DMS 273 treated with DMSO at 0.1 percent for 48 hours (cell line): ENCODE measurements around the gene RNF166.
"Not testable (repeated sequence)": the region's sequence is repeated elsewhere in the genome, so short reads cannot be mapped to it uniquely, and the experiment has no call there.

Experiments
- DNase-seq: peaks from one replicate; lab custom pipeline; 2025; lab: John Stamatoyannopoulos, UW

Gene RNF166

DNA sequence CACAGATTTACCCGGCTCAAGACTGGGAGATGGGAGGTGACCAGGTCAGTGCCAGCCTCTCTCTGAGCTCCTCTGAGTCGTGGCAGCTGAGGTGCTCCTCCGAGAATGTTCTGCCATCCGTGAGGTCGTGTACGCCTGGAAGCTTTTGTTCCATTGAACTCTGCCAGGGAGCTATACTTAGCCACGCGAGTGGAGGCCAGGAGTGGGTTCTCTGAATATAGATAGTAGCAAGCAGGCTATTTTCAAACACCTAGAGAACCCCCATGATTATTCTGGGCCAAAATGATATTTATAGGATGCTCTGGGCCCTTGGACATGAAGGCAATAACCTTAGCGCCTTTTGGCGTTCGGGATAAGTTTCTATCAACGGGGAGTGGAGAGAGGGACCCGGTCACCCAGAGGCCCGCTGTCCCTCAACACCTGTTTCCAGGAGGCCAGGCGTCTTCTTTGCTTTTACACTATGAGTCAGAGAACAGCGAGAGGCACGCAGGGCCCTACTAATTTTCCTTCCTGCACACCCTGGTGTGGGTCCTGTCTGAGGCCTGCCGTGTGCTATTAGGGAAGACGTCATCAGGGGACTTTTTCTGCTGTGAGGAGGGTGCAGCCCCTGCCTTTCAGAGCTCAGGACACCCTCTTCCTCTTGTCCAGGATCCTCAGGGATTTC, 32.4 kb downstream of the RNF166 start:
- no peak for DNase-seq

DNA sequence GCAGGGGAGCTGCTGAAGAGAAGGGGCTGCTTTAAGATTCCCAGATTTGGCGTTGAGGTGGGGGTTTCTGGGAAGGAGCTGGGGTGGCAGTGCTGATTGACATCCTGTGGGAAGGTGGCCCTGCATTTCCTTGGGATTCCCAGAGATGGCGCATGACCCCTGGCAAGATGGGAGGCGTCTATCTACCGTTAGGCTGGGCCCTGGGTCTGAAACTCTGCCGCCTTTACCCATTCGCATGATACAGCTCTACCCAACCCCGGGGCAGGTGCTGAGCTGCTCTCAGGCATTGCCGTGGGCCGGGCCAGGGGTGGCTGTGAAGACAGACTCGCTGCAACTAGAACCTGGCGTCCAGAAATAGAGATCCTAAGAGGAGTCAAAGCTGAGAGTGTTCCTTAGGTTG, 33.4 kb downstream of the RNF166 start:
- DNase-seq = no peak

DNA sequence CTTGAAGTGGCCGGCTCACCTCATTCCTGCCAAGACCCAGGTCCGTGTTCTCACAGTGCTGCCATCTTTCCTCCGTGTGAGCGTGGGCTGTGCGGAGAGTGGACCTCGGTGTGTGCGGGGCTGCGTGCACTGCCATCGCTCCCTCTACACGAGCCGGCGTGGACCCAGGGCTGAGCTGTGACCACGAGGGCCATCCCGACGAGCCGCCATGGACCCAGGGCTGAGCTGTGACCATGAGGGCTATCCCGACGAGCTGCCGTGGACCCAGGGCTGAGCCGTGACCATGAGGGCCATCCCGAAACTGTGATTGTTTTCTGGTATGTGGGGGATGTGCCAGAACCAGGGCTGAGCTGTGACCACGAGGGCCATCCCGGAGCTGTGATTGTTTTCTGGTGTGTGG, 34.4 kb downstream of the RNF166 start:
- DNase-seq = no peak

DNA sequence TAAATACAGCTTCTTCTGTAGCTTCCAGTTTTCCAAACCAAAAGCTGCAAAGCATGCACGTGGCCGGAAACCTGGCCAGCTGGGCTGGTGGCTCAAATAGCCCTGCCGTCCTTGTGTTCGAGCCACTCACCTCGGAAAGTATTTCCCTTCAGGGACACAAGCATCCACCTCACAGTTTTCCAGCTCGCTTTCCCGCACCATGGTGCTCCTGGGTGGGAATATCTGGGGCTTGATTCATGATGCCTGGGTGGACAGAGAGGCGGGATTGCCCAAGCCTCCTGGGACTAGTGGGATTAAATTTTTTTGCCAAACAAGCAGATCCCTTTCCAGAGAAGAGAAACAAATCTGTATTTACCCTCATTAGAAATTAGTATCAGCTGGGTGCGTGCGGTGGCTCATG, 36.2 kb downstream of the RNF166 start:
- no peak for DNase-seq

DNA sequence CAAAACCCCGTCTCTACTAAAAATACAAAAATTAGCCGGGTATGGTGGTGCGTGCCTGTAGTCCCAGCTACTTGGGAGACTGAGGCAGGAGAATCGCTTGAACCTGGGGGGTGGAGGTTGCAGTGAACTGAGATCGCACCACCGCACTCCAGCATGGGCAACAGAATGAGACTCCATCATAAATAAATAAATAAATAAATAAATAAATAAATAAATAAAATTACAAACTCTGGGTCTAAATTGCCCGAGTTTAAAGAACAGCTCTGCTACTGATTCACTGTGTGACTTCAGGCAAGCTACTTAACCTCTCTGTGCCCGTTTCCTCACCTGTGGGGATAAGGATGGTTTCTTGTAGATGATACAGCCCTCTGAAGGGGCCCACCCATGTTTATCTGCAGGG, 36.7 kb downstream of the RNF166 start:
- not testable (repeated sequence) for DNase-seq

DNA sequence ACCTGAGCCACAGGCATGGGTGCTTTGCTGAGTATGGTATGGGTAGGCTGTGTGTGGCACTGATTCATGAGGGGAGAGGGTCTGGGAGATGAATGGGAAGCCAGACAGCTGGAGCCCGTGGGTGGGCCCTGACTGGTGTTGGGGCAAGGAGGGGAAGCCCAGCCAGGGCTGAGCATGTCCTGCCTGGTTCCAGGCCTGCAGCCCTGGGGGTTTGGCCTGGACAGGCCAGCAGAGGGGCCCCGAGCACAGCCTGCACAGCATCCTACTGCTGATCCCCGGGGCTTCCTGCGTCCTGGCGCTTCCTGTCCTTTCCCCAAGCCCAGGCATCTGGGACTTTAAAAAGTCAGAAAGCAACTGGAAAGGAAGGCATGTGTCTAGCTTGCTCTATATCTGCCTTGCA, 38.7 kb downstream of the RNF166 start:
- no peak for DNase-seq

DNA sequence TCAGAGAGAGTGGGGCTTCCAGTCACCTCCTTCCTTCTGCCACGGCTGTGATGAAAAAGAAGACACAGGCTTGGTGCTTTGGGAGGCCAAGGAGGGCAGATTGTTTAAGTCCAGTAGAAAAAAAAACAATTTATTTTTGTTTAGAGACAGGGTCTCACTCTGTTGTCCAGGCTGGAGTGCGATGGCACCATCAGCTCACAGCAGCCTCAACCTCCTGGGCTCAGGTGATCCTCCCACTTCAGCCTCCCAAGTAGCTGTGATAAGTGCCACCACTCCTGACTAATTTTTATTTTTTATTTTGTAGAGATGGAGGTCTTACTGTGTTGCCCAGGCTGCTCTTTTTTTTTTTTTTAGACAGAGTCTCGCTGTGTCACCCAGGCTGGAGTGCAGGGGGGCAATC, 40.6 kb downstream of the RNF166 start:
- no peak for DNase-seq

DNA sequence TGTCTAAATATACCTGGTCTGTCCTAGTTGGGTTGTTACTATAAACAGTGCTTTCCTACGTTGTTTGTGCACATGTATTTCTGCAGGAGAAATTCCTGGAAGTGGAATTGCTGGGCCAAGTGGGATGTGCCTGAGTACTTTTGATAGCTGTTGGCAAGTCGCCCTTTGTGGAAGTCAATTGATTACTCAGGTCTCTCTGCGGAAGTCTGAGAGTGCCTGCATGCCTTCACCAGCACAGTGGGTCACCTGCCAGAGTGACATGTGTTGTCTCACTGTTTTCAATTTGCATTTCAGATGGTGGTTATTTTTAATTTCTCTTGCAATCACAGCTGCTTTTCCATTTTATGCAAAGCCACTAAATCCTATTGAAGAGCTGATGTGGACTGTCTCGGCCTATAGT, 41.1 kb downstream of the RNF166 start:
- DNase-seq = no peak

DNA sequence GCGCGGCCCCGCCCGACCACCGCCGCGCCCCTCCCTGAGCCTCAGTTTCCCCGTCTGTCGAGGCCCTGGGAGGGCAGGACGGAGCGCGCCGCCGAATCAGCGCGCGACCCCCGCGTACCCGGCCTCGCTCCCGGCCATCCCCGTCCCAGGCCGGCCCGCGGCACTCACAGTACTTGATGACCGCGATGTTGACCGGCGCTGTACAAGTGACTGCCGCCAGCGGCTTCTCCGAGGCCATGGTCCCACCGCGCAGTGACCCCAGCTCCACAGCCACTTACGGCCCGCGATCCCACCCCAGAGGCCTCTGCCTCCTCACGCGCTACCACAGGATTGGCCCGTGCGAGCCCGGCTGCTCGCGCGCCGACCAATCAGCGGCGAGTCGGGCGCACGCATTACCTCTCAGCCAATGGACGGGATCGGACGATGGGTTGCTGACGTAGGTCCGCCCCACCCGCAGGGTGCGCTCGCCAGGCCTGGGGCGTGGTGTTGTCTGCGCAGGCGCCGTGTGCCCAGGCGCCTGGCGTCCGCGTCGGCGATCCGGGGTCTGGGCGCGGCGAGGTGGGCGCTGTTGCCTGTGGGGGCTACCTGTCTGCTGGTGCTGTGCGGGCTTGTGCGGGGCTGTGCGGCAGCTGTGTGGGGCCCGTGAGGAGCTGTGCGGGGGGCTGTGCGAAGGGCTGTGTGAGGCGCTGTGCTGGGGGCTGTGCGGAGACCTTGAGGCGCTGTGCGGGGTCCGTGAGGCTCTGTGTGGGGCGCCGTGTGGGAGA, 43.2 kb downstream of the RNF166 start, which contains the start of gene MVD:
TSS of gene MVD (minus strand) at position 249 of the 764 bp plus-strand sequence. CDS start at position 238, 11 bp downstream.
- DNase-seq = peak; percentile 91

DNA sequence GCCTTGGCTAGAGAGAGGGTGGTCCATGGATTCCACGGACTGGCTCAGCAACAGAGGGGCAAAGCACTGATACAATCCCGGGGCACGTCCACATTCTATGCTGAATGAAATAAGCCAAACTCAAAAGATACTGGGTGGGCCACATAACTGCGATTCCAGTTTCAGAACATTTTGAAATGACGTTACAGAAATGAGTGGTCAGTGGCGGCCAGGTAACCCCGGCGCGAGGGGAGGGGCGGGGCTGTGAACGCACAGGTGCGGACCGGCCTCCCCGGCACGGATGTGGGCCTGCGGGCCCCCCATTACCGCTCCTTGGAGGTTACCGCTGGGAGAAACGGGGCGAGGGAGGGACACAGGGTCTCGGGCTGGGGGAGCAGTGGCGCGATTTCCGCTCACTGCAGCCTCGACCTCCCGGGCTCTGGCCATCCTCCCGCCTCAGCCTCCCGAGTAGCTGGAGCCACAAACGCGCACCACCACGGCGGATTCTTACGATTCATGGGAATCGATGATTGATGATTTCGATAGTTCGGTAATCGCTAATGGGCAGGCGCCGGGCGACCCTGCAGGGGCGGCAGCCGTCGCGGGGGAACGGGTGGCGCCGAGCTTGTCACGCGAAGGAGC, 43.9 kb downstream of the RNF166 start:
- DNase-seq = no peak

DNA sequence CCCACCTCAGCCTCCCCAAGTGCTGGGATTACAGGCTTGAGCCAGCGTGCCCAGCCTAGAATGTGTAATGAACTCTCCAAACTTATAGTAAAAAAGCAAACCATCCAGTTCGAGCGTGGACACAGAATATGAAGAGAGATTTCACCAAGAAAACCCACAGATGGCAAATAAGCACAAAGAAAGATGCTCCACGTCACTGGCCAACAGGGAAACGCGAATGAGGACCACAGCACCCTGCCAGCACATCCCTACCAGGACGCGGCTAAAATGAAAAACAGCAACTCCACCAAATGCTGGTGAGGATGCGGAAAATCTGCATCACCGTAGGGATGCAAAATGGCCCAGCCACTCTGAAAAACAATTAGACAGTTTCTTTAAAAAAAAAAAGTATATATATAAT, 44.7 kb downstream of the RNF166 start:
- DNase-seq = no peak

DNA sequence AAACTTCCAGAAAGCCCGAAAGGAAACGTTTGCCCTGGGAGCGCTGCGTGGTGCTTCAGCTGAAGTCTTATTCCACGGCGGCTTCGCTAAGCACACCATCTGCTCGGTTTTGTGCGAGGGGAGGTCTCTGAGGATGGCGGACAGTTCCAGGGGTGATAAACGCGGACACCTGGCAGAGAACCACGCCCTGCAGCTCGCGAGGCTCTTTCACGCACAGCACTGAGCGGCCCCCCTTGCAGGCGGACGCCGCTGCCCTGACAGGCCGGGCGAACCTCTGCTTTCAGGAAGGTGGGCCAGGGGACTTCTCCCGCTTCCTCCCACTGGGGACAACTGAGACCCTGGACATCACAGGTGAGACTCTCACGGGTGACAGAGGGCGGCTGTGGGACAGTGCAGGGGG, 47.0 kb downstream of the RNF166 start:
- no peak for DNase-seq

DNA sequence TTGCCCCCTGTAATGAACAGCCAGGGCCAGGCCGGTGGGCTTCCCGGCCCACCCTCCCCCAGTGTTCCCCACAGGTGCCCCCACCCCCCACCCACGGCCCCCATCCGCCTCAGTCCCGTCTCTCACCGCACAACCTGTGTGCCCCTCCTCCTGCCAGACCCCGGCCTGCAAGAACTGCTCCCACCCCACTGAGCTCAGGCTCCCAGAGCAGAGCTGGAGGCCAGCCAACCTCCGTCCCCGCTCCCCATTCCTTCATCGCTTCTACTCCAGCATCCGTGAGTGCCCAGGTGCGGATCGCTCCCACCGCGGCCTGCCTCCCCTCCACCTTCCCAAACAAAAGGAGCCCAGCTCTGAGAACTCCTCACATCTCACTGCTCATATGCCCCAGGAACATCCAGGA, 47.5 kb downstream of the RNF166 start:
- no peak for DNase-seq

DNA sequence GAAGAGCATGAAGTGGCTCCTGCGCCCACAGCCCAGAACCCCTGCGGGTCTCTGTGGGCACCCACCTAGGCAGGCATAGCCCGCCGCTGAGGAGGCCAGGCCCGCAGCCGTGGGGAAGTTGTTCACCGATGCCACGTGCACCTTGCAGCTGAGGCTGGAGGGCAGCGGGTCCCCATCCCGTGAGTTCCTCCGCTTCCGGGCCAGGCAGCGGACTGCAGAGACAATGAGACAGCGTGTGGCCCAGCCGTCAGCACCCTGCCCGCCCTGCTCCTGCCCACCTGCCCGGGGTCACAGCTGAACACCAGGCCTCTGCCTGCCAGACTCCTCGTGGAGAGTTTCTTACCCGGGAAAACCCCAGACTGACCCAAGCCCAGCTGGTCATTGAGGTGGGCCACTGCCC, 48.8 kb downstream of the RNF166 start:
- no peak for DNase-seq

DNA sequence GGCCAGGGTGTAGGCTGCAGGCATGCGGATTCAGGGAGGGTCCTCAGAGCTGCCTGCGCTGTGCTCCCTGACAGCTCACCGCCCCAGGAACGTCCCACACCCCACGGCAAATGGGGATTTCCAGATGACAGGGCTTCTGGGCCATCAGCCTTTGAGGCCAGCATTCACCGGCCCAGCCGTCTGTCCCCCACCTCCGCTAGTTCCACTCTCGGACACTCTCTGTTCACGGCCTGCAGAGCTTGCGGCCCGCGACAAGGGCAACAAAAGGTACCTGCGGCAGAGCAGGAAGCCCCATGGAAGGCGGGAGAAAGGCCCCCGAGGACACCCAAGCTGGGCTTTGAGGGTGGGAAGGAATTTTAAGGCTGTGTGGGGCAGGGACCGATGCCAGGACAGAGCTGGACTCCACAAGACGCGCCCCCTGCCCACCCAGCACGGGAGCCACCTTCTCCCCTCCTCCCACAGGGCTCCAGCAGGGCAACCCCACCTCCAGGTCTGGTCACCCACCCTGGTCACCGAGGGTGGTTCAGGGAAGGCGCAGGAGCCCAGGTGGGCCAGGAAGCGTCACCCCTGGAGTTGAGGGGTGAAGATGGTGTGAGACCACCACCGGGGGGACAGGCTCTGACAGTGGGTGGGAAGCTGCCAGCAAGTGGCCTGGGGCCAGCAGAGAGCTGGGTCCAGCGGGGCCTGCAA, 49.8 kb downstream of the RNF166 start:
- DNase-seq = no peak

DNA sequence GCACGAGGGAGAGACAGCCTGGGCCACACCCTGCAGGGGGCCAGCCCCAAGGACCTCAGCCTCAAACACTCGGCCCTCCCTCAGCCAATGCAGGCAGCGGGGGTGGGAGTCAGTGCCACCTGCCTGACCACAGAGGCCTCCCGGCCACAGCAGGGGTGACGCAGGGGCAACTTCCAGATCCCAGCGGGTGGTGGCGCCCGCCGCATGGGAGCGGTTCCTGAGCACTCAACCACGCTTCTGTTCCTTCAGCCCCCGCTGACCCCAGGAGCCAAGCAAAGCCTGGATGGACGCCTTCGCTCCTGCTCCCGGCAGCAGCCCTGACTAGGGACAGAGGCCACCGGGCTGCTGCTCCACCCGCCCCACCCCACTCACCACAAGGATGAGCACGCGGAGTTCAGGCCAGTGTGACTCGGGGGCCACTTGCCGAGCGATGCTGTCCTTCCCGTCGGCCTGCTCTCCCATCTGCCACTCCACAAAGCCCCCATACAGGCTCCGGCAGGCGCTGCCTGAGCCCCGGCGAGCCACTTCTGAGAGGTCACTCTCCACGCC, 50.4 kb downstream of the RNF166 start:
- DNase-seq = no peak

DNA sequence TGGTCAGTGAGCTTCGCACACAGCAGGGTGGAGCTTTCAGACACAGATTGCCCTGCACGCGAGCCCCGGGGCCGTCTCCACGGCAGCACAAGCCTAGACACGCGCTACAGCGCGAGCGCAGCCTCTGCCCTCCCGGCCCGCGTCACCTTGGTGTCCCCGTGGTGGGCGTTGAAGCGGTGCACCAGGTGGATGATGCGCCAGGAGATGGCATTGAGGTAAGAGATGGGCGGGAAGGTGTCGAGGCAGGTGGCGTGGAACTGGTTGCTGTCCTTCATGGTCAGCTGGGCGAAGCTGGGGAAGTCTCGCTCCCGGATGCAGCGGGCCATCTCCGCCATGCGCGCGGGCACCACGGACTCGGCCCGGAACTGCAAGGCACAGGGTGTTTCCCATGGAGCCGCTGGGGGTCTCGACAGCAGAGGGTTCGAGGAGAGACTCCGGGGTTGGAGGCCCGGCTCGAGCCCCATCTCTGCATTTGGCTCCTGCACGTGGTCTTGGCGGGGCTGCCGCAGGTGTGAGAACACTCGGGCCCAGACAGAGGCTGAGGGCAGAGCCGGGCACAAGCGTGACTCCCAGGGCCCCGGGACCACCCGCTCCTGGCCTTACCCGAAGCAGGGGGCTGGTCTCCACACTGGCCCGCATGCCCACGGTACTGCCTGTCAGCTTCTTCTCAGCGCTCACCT, 51.0 kb downstream of the RNF166 start:
- no peak for DNase-seq

DNA sequence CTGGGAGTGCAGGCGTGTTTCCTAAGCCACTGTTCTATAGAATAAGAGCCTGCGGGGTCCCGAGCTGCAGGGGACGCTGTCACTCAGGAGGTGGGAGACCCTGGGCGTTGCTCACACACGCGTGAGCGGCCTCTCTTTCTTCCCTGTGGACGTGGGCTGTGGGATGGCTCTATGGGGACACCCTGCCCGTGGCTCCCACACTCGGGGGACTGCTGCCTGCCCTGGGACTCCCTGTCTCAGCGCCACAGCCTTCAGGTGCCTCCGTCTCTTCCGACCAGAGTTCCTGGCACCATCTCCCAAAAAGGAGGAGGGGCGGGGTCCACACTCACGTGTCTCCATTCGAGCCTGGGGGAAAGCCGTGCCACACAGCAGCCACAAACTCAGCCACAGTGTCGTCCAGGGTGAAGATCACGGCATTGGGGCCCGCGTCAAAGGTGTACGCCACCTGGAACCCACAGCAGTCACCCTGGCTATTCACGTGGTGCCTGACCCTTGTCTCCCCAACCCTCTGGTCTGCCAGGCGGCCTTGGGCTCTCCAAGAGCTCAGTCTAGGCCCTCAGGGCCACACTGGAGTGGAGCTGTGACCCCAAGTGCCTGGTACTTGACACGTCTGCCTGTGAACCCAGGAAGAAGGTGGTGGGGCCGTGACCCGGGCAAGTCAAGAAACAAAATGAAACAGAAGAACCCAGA, 51.7 kb downstream of the RNF166 start:
- DNase-seq = no peak

DNA sequence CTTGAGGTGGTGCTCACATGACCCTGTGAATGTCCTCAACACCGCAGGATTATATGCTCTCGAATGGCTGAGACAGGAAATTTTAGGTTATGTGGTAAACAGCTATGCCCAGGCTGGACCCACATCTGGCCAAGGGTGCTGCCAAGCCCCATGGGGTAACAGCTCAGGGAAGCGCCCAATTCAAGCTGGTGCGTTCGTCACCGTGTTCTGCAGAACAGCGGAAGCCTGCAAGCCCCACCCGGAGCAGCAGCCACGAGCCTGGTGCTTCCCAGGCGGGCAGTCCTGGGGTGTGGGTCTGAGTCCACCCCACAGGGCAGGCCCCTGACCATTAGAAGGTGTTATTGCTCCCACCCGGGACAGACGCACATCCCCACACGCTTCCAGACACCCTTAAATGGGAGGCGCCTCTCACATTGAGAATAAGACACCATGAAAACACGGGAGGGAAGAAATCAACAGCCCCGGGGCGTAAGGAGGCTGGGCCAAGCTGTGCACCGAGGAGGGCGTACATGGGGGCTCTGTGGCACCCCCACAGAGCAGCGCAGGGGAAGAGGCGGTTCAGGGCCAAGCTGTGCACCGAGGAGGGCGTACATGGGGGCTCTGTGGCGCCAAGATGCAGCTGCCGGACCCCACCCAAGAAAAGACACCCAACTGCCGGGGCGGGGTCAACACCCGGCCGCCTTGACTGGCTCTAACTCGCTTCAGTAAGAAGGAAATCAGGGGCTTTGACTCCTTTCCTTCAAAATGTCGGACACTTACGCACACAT, 52.4 kb downstream of the RNF166 start:
- DNase-seq = no peak

DNA sequence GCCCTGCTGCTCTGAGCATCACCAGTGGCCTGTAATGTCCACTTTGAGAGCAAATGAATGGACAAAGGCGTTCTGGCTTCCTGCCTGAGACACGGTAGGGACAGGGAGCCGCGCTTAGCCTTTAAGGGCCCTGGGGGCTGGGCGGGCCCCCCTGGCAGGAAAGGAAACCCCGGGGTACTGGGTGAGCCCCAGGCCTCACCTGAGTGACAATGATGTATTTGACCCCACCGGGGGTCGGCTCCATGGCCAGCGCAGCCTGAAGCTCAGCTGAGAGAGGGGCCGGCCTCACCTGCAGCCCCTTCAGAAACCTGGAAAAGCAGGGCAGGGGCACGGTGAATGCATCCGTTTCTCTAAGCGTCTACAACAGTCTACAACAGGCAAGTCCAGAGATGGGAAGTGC, 53.1 kb downstream of the RNF166 start:
- no peak for DNase-seq

DNA sequence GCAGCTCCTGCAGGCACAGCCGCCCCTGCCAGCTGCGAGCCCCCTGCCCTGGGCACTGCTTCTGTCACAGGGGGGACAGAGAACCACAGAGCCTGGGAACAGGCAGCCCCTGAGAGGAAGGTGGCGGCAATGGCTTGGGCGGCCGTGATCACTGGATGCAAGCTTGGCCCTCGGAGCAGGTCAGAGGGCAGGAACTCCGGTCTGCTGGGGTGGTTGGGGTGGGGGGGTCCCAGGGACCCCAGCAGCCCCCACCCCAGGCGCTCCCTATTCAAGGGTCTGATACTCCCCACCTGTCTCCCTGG, 53.5 kb downstream of the RNF166 start:
- no peak for DNase-seq
